Measurements from ENCODE around the gene ASTN2.

Gene ASTN2

DNA sequence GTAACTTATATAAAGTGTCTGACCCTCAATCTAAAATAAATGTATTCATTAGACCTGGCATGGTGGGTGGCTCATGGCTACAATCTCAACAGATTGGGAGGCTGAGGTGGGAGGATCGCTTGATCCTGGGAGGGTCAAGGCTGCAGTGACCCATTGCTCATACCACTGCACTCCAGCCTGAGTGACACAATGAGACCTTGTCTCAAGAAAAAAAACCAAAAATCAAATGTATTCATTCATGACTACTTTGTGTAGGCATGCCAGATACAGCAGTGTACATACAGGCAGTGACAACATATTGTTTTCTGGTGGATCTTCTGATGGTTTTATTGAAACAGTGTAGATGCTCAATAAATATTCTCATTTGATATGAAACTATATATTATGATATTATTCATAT is 526.8 kb downstream of the ASTN2 start:
- TF ChIP-seq, protein P1, sequence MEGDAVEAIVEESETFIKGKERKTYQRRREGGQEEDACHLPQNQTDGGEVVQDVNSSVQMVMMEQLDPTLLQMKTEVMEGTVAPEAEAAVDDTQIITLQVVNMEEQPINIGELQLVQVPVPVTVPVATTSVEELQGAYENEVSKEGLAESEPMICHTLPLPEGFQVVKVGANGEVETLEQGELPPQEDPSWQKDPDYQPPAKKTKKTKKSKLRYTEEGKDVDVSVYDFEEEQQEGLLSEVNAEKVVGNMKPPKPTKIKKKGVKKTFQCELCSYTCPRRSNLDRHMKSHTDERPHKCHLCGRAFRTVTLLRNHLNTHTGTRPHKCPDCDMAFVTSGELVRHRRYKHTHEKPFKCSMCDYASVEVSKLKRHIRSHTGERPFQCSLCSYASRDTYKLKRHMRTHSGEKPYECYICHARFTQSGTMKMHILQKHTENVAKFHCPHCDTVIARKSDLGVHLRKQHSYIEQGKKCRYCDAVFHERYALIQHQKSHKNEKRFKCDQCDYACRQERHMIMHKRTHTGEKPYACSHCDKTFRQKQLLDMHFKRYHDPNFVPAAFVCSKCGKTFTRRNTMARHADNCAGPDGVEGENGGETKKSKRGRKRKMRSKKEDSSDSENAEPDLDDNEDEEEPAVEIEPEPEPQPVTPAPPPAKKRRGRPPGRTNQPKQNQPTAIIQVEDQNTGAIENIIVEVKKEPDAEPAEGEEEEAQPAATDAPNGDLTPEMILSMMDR (IDR thresholded peaks at IDR 0.05; ENCODE audit: low read length): no peak
- TF ChIP-seq EZH2phosphoT487 (IDR thresholded peaks at IDR 0.05; ENCODE audit: low read length) (no peak), EZH2 (optimal IDR thresholded peaks at IDR 0.05; ENCODE audit: low read depth, low read length) (no peak)
- Histone ChIP-seq H2AFZ (ENCODE audit: low read length) (no peak overlapping the region), H3K4me3 (ENCODE audit: low read length) (no peak overlapping the region), H3K9me3 (replicated peaks; ENCODE audit: insufficient read depth, low read length) (no peaks in the 10 kb centered on the region), H3K27ac (ENCODE audit: low read length) (no peak overlapping the region), H3K9me2 (replicated peaks; ENCODE audit: insufficient read depth, low read length) (no peaks in the 10 kb centered on the region), H3F3A (ENCODE audit: insufficient read depth, low read length) (no peaks in the 10 kb centered on the region), H3K9ac (ENCODE audit: low read length) (no peak overlapping the region), H3K4me2 (ENCODE audit: low read depth, low read length) (no peak overlapping the region), H3K27me3 (replicated peaks; ENCODE audit: insufficient read depth, low read length) (no peaks in the 10 kb centered on the region), H3K79me2 (ENCODE audit: low read length) (no peaks in the 10 kb centered on the region), H4K20me1 (ENCODE audit: insufficient read depth, low read length) (no peaks in the 10 kb centered on the region), H3K4me1 (ENCODE audit: low read length) (no peaks in the 10 kb centered on the region), H3K36me3 (replicated peaks; ENCODE audit: insufficient read depth, low read length) (no peaks in the 10 kb centered on the region)
- DNase-seq: no peak

DNA sequence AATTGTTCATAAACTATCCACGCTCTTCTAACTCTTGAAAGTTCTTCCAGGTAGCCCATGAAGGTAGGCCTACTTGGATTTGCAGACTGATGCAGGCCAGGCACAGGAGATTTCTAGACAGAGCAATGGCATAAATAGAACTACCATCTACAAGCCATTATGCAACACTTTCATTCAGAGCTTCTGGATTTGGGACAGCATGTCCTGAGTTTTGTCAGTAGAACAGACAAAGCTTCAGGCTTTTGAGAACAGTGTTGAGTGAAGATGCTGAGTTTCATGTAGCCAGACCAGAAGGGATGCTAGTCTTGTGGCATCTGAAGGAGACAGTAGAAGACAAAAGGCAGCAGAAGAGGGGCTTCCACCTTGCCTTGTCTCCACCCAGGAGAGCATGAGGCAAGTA is 531.2 kb downstream of the ASTN2 start:
- no peak overlapping the region for H3K27ac ChIP-seq (ENCODE audit: low read length)
- no peaks in the 10 kb centered on the region for H3K9me3 ChIP-seq (replicated peaks; ENCODE audit: insufficient read depth, low read length)
- H3F3A ChIP-seq (ENCODE audit: insufficient read depth, low read length): no peaks in the 10 kb centered on the region
- no peaks in the 10 kb centered on the region for H3K9me2 ChIP-seq (replicated peaks; ENCODE audit: insufficient read depth, low read length)
- H4K20me1 ChIP-seq (ENCODE audit: insufficient read depth, low read length): no peaks in the 10 kb centered on the region
- H3K4me2 ChIP-seq (ENCODE audit: low read depth, low read length): no peak overlapping the region
- H3K4me1 ChIP-seq (ENCODE audit: low read length): no peaks in the 10 kb centered on the region
- H3K9ac ChIP-seq (ENCODE audit: low read length): no peak overlapping the region
- no peak overlapping the region for H3K4me3 ChIP-seq (ENCODE audit: low read length)
- TF ChIP-seq EZH2phosphoT487 (IDR thresholded peaks at IDR 0.05; ENCODE audit: low read length) (no peak), EZH2 (optimal IDR thresholded peaks at IDR 0.05; ENCODE audit: low read depth, low read length) (no peak)
- TF ChIP-seq, protein P1 (IDR thresholded peaks at IDR 0.05; ENCODE audit: low read length): no peak
- no peaks in the 10 kb centered on the region for H3K36me3 ChIP-seq (replicated peaks; ENCODE audit: insufficient read depth, low read length)
- H3K79me2 ChIP-seq (ENCODE audit: low read length): no peaks in the 10 kb centered on the region
- no peak overlapping the region for H2AFZ ChIP-seq (ENCODE audit: low read length)
- H3K27me3 ChIP-seq (replicated peaks; ENCODE audit: insufficient read depth, low read length): no peaks in the 10 kb centered on the region
- no peak for DNase-seq

DNA sequence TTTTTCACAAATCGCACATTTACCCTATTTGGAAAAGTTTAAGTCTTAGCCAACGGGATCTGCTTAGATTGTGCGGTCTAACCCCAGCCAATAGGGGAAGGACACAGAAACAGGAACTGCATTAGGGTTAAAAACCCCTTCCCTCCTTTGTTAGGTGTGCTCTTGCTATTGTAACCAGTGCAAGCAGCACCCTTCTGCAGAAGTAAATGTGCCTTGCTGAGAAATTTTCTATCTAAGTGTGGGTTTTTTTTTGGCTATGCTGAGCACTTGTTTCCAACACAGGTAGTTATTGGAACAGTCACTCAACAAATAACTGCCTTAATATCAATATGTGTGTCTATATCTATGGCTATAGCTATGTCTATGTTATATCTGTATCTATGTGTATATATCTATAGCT is 537.8 kb downstream of the ASTN2 start:
- H4K20me1 ChIP-seq (ENCODE audit: insufficient read depth, low read length): no peaks in the 10 kb centered on the region
- H3K36me3 ChIP-seq (replicated peaks; ENCODE audit: insufficient read depth, low read length): no peaks in the 10 kb centered on the region
- no peak overlapping the region for H3K4me2 ChIP-seq (ENCODE audit: low read depth, low read length)
- no peak overlapping the region for H2AFZ ChIP-seq (ENCODE audit: low read length)
- no peaks in the 10 kb centered on the region for H3K9me3 ChIP-seq (replicated peaks; ENCODE audit: insufficient read depth, low read length)
- H3K27ac ChIP-seq (ENCODE audit: low read length): no peak overlapping the region
- H3K27me3 ChIP-seq (replicated peaks; ENCODE audit: insufficient read depth, low read length): no peaks in the 10 kb centered on the region
- H3K9ac ChIP-seq (ENCODE audit: low read length): no peak overlapping the region
- TF ChIP-seq EZH2phosphoT487 (IDR thresholded peaks at IDR 0.05; ENCODE audit: low read length) (no peak), EZH2 (optimal IDR thresholded peaks at IDR 0.05; ENCODE audit: low read depth, low read length) (no peak)
- TF ChIP-seq, protein P1 (IDR thresholded peaks at IDR 0.05; ENCODE audit: low read length): no peak
- H3K4me1 ChIP-seq (ENCODE audit: low read length): no peaks in the 10 kb centered on the region
- H3K4me3 ChIP-seq (ENCODE audit: low read length): no peak overlapping the region
- H3K9me2 ChIP-seq (replicated peaks; ENCODE audit: insufficient read depth, low read length): no peaks in the 10 kb centered on the region
- no peaks in the 10 kb centered on the region for H3K79me2 ChIP-seq (ENCODE audit: low read length)
- DNase-seq: no peak
- H3F3A ChIP-seq (ENCODE audit: insufficient read depth, low read length): no peaks in the 10 kb centered on the region

All from MM.1S (cell line).